Measurements from ENCODE around the gene GH2. TPM values are rescaled to one million over a fixed set of nuclear protein-coding genes. Genes with fewer than 3 reads are reported as not detected.
"Not testable (repeated sequence)": the region's sequence is repeated elsewhere in the genome, so short reads cannot be mapped to it uniquely, and the experiment has no call there.

GH2 gene
- not detected for total RNA-seq

GRCh38 chr17:63881935-63882601 lies at the start of gene GH2:
Gene GH2, minus strand, starts transcription at chr17:63881944. Its CDS starts 143 bp downstream, at chr17:63881801.
- peak; percentile 53 for DNase-seq
- H3K4me3 Mint-ChIP-seq: no peak within 1 kb of the TSS
- no peaks in the 10 kb centered on the region for H3K9me3 Mint-ChIP-seq
- peak within 1 kb of the TSS; percentile 31 for H3K27ac Mint-ChIP-seq
- peaks cover 4% of the 10 kb centered on the region for H3K27me3 Mint-ChIP-seq
- H3K36me3 Mint-ChIP-seq: no peaks in the 10 kb centered on the region
- peaks cover 2% of the 10 kb centered on the region for H3K4me1 Mint-ChIP-seq

- Mint-ChIP-seq H3K4me3 (peak overlapping the region; percentile 94), H3K27me3 (no peaks in the 10 kb centered on the region), H3K4me1 (peaks cover 20% of the 10 kb centered on the region), H3K36me3 (no peaks in the 10 kb centered on the region), H3K27ac (peak overlapping the region; percentile 54), H3K9me3 (no peaks in the 10 kb centered on the region)
- DNase-seq: peak; percentile 63
Observed at GRCh38 chr17:63930951-63931575, 49.3 kb upstream of the GH2 start.

- no peak for DNase-seq
- no peaks in the 10 kb centered on the region for H3K36me3 Mint-ChIP-seq
- peaks cover 20% of the 10 kb centered on the region for H3K4me1 Mint-ChIP-seq
- H3K27me3 Mint-ChIP-seq: no peaks in the 10 kb centered on the region
- H3K4me3 Mint-ChIP-seq: no peak overlapping the region
- H3K9me3 Mint-ChIP-seq: no peaks in the 10 kb centered on the region
- H3K27ac Mint-ChIP-seq: no peak overlapping the region
Observed at GRCh38 chr17:63929860-63930766, 48.4 kb upstream of the GH2 start.

- no peaks in the 10 kb centered on the region for H3K9me3 Mint-ChIP-seq
- no peaks in the 10 kb centered on the region for H3K27me3 Mint-ChIP-seq
- no peak overlapping the region for H3K4me3 Mint-ChIP-seq
- no peak for DNase-seq
- H3K27ac Mint-ChIP-seq: no peak overlapping the region
- no peaks in the 10 kb centered on the region for H3K36me3 Mint-ChIP-seq
- H3K4me1 Mint-ChIP-seq: peaks cover 20% of the 10 kb centered on the region
Observed at GRCh38 chr17:63928966-63929695, 47.4 kb upstream of the GH2 start.

GRCh38 chr17:63928172-63928666 lies 46.5 kb upstream of the GH2 start:
- H3K27me3 Mint-ChIP-seq: no peaks in the 10 kb centered on the region
- no peaks in the 10 kb centered on the region for H3K9me3 Mint-ChIP-seq
- DNase-seq: no peak
- H3K36me3 Mint-ChIP-seq: no peaks in the 10 kb centered on the region
- H3K4me1 Mint-ChIP-seq: peaks cover 20% of the 10 kb centered on the region
- no peak overlapping the region for H3K4me3 Mint-ChIP-seq
- no peak overlapping the region for H3K27ac Mint-ChIP-seq

GRCh38 chr17:63927464-63928171 lies 45.9 kb upstream of the GH2 start:
- no peaks in the 10 kb centered on the region for H3K36me3 Mint-ChIP-seq
- no peak for DNase-seq
- H3K4me1 Mint-ChIP-seq: peaks cover 15% of the 10 kb centered on the region
- no peak overlapping the region for H3K4me3 Mint-ChIP-seq
- no peaks in the 10 kb centered on the region for H3K9me3 Mint-ChIP-seq
- no peaks in the 10 kb centered on the region for H3K27me3 Mint-ChIP-seq
- no peak overlapping the region for H3K27ac Mint-ChIP-seq

- no peaks in the 10 kb centered on the region for H3K27me3 Mint-ChIP-seq
- no peaks in the 10 kb centered on the region for H3K9me3 Mint-ChIP-seq
- no peak for DNase-seq
- no peak overlapping the region for H3K4me3 Mint-ChIP-seq
- no peaks in the 10 kb centered on the region for H3K36me3 Mint-ChIP-seq
- no peak overlapping the region for H3K27ac Mint-ChIP-seq
- H3K4me1 Mint-ChIP-seq: peaks cover 5% of the 10 kb centered on the region
Observed at GRCh38 chr17:63926164-63926563, 44.4 kb upstream of the GH2 start.

GRCh38 chr17:63925615-63926014 lies 43.9 kb upstream of the GH2 start:
- Mint-ChIP-seq H3K9me3 (no peaks in the 10 kb centered on the region), H3K36me3 (no peaks in the 10 kb centered on the region), H3K27ac (peak overlapping the region; percentile 25), H3K4me1 (no peaks in the 10 kb centered on the region), H3K4me3 (no peak overlapping the region), H3K27me3 (no peaks in the 10 kb centered on the region)
- DNase-seq: no peak

GRCh38 chr17:63922402-63922801 lies 40.7 kb upstream of the GH2 start:
- DNase-seq, H3K36me3 Mint-ChIP-seq, H3K27me3 Mint-ChIP-seq, H3K9me3 Mint-ChIP-seq, H3K4me1 Mint-ChIP-seq, H3K4me3 Mint-ChIP-seq, H3K27ac Mint-ChIP-seq: not testable (repeated sequence)

- not testable (repeated sequence) for H3K36me3 Mint-ChIP-seq, DNase-seq, H3K27ac Mint-ChIP-seq, H3K4me1 Mint-ChIP-seq, H3K27me3 Mint-ChIP-seq, H3K4me3 Mint-ChIP-seq, H3K9me3 Mint-ChIP-seq
Observed at GRCh38 chr17:63920779-63921178, 39.0 kb upstream of the GH2 start.

GRCh38 chr17:63920050-63920449 lies 38.3 kb upstream of the GH2 start:
- not testable (repeated sequence) for H3K9me3 Mint-ChIP-seq, H3K27ac Mint-ChIP-seq, H3K4me3 Mint-ChIP-seq, H3K36me3 Mint-ChIP-seq, DNase-seq, H3K27me3 Mint-ChIP-seq, H3K4me1 Mint-ChIP-seq

- Mint-ChIP-seq H3K36me3 (no peaks in the 10 kb centered on the region), H3K4me1 (peaks cover 4% of the 10 kb centered on the region), H3K27ac (no peak overlapping the region), H3K9me3 (no peaks in the 10 kb centered on the region), H3K4me3 (no peak overlapping the region), H3K27me3 (peaks cover 5% of the 10 kb centered on the region)
- peak; percentile 64 for DNase-seq
Observed at GRCh38 chr17:63919311-63919723, 37.6 kb upstream of the GH2 start.

GRCh38 chr17:63918789-63919305 lies 37.1 kb upstream of the GH2 start, which contains the start of gene GH1:
Gene GH1, minus strand, starts transcription at chr17:63918839. Its CDS starts 63 bp downstream, at chr17:63918776.
- not testable (repeated sequence) for H3K9me3 Mint-ChIP-seq, H3K27me3 Mint-ChIP-seq, H3K4me3 Mint-ChIP-seq, DNase-seq, H3K36me3 Mint-ChIP-seq, H3K4me1 Mint-ChIP-seq, H3K27ac Mint-ChIP-seq

- Mint-ChIP-seq H3K36me3 (no peaks in the 10 kb centered on the region), H3K4me1 (peaks cover 4% of the 10 kb centered on the region), H3K4me3 (no peak overlapping the region), H3K9me3 (no peaks in the 10 kb centered on the region), H3K27ac (no peak overlapping the region), H3K27me3 (peaks cover 5% of the 10 kb centered on the region)
- no peak for DNase-seq
Observed at GRCh38 chr17:63918305-63918704, 36.6 kb upstream of the GH2 start.
